Right kidney (tissue), 1 donor: Measurements from ENCODE around the gene ARHGEF16.

Source experiments
- DNase-seq: peaks from one replicate; pipeline ENCODE4 v3.0.0-alpha.2; 2016

ARHGEF16 gene

GRCh38 chr1:3482378-3482849, 27.9 kb downstream of the ARHGEF16 start:
- no peak for DNase-seq

GRCh38 chr1:3483380-3483779, 28.9 kb downstream of the ARHGEF16 start:
- no peak for DNase-seq

- DNase-seq: peak; percentile 71
These were observed 29.5 kb downstream of the ARHGEF16 start for GRCh38 chr1:3483801-3484444.

- no peak for DNase-seq
These were observed 30.6 kb downstream of the ARHGEF16 start for GRCh38 chr1:3485016-3485415.

GRCh38 chr1:3488432-3488831, 34.0 kb downstream of the ARHGEF16 start:
- DNase-seq: no peak

GRCh38 chr1:3490046-3490745, 35.7 kb downstream of the ARHGEF16 start:
- DNase-seq: no peak

GRCh38 chr1:3491291-3492246, 37.1 kb downstream of the ARHGEF16 start:
- DNase-seq: peak; percentile 69

GRCh38 chr1:3492545-3493246, 38.2 kb downstream of the ARHGEF16 start:
- DNase-seq: no peak

GRCh38 chr1:3494321-3495308, 40.1 kb downstream of the ARHGEF16 start:
- DNase-seq: no peak

GRCh38 chr1:3495776-3496745, 41.6 kb downstream of the ARHGEF16 start:
- no peak for DNase-seq

GRCh38 chr1:3496916-3497315, 42.5 kb downstream of the ARHGEF16 start:
- no peak for DNase-seq

- no peak for DNase-seq
These were observed 43.1 kb downstream of the ARHGEF16 start for GRCh38 chr1:3497521-3497920.

GRCh38 chr1:3498246-3498930, 43.9 kb downstream of the ARHGEF16 start:
- DNase-seq: no peak

- DNase-seq: no peak
These were observed 44.5 kb downstream of the ARHGEF16 start for GRCh38 chr1:3498986-3499385.

- DNase-seq: no peak
These were observed 45.1 kb downstream of the ARHGEF16 start for GRCh38 chr1:3499611-3500010.

- no peak for DNase-seq
These were observed 45.9 kb downstream of the ARHGEF16 start for GRCh38 chr1:3500265-3500835.

- DNase-seq: no peak
These were observed 47.0 kb downstream of the ARHGEF16 start for GRCh38 chr1:3501437-3501836.

- DNase-seq: peak; percentile 47
These were observed 47.6 kb downstream of the ARHGEF16 start for GRCh38 chr1:3501856-3502640.
